Measurements from ENCODE around the gene EIF5A2. TPM values are rescaled to one million over a fixed set of nuclear protein-coding genes. Genes with fewer than 3 reads are reported as not detected.
"Not testable (repeated sequence)": the region's sequence is repeated elsewhere in the genome, so short reads cannot be mapped to it uniquely, and the experiment has no call there.

EIF5A2 gene
- total RNA-seq, 4 donors from 2014 or later, result 4.3 to 10.4 (median 7.8) TPM

DNA sequence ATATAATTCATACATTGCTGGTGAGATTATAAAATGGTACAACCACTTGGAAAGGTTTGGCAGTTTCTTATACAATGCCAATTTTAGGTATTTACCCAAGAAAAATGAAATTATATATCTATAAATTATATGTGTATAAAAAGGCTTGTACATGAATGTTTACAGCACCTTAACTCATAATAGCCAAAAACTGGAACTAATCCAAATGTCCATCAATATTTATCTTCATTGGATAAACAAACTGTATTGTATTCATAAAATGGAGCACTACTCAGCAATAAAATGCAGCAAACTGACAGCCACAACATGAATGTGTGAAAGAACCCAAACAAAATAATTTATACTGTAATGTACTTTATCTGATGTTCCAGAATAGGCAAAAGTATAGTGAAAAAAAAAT, 33.6 kb upstream of the EIF5A2 start:
- ATAC-seq (ENCODE audit: low FRiP score), result no peak
- no peak for DNase-seq (ENCODE audit: low spot score)
- TF ChIP-seq, protein P1, sequence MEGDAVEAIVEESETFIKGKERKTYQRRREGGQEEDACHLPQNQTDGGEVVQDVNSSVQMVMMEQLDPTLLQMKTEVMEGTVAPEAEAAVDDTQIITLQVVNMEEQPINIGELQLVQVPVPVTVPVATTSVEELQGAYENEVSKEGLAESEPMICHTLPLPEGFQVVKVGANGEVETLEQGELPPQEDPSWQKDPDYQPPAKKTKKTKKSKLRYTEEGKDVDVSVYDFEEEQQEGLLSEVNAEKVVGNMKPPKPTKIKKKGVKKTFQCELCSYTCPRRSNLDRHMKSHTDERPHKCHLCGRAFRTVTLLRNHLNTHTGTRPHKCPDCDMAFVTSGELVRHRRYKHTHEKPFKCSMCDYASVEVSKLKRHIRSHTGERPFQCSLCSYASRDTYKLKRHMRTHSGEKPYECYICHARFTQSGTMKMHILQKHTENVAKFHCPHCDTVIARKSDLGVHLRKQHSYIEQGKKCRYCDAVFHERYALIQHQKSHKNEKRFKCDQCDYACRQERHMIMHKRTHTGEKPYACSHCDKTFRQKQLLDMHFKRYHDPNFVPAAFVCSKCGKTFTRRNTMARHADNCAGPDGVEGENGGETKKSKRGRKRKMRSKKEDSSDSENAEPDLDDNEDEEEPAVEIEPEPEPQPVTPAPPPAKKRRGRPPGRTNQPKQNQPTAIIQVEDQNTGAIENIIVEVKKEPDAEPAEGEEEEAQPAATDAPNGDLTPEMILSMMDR (IDR thresholded peaks at IDR 0.05), result no peak

DNA sequence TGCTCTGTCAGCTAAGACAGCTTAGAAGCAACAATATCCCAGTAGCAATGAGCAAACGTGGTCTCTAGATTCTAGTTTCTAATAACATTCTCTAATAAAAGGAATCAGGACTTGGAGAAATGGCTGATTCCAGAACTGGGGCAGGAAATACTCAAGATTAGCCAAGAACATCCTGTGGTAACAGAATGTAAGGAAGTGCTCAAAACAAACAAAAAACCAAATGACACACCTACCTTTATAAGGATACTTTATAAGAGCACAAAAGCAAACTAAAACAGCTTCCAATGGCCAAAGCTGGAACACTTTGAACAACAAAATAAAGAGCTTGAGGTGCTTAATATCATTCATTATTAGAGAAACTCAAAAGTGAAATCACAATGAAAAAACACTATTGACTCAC, 33.1 kb upstream of the EIF5A2 start:
- ATAC-seq (ENCODE audit: low FRiP score) (no peak), DNase-seq (ENCODE audit: low spot score) (no peak)
- TF ChIP-seq, protein P1 (IDR thresholded peaks at IDR 0.05), result no peak

DNA sequence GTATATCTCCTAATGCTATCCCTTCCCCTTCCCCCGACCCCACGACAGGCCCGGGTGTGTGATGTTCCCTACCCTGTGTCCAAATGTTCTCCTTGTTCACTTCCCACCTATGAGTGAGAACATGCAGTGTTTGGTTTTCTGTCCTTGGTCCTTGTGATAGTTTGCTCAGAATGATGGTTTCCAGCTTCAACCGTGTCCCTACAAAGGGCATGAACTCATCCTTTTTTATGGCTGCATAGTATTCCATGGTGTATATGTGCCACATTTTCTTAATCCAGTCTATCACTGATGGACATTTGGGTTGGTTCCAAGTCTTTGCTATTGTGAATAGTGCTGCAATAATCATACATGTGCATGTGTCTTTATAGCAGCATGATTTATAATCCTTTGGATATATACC, 24.6 kb upstream of the EIF5A2 start:
- ATAC-seq (ENCODE audit: low FRiP score); DNase-seq (ENCODE audit: low spot score): not testable (repeated sequence)

DNA sequence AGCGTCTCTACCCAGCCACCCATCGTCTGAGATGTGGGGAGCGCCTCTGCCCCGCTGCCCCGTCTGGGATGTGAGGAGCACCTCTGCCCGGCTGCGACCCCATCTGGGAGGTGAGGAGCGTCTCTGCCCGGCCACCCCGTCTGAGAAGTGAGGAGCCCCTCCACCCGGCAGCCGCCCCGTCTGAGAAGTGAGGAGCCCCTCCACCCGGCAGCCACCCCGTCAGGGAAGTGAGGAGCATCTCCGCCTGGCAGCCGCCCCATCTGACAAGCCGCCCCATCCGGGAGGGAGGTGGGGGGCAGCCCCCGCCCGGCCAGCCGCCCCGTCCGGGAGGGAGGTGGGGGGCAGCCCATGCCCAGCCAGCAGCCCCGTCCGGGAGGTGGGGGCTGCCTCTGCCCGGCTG, 15.1 kb upstream of the EIF5A2 start:
- not testable (repeated sequence) for DNase-seq (ENCODE audit: low spot score); ATAC-seq (ENCODE audit: low FRiP score)

DNA sequence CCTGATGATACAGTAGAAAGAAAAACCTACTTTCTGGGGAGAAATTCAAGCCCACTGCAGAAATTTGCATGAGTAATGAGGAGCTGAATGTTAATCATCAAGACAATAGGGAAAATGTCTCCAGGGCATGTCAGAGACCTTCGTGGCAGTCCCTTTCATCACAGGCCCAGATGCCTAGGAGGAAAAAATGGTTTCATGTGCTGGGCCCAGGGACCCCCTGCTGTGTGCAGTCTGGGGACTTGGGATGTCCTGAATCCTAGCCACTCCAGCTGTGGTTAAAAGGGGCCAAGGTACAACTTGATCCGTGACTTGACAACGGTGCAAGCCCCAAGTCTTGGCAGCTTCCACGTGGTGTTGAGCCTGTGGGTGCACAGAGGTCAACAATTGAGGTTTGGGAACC, 10.3 kb upstream of the EIF5A2 start:
- no peak for ATAC-seq (ENCODE audit: low FRiP score)
- DNase-seq (ENCODE audit: low spot score), result no peak
- TF ChIP-seq, protein P1 (IDR thresholded peaks at IDR 0.05), result no peak

DNA sequence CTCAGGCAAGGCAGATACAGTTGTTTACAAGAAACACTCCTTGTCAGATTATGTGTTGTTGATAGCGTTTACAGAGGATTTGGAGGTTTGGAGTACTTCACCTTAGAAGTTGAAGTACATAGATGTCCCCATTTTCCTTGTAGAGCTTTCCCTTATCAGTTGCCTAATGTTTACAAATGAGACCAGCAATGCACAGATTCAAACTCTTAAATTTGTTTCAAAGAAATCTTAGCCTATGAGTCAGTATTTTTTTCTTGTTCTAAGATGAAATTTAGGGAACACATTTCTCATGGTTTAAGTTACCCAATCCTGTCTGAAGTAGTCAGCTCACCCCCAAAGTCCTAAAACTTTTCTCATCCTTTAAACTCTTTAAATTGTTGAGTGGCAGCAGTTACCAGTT, 6.3 kb upstream of the EIF5A2 start:
- ATAC-seq (ENCODE audit: low FRiP score), result no peak
- no peak for DNase-seq (ENCODE audit: low spot score)
- TF ChIP-seq, protein P1 (IDR thresholded peaks at IDR 0.05), result no peak

DNA sequence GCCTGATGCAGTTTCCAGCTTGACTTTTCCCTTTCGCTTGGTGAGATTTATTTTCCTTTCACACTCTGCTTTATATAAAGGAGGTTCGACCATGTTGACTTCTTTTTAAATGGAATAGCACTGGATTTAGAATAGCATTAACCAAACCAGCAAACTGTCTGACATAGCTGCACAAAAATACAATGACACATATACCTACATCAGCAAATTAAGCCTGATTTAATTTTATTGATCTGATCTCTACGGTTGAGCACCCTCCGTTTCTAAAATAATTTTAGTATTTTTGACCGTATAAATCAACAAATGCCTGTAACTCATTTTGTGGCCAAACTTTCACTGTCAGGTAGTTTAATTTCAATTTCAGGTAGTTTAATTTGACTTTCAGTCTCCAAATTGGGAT, 5.8 kb upstream of the EIF5A2 start:
- TF ChIP-seq, protein P1 (IDR thresholded peaks at IDR 0.05), result no peak
- no peak for DNase-seq (ENCODE audit: low spot score)

DNA sequence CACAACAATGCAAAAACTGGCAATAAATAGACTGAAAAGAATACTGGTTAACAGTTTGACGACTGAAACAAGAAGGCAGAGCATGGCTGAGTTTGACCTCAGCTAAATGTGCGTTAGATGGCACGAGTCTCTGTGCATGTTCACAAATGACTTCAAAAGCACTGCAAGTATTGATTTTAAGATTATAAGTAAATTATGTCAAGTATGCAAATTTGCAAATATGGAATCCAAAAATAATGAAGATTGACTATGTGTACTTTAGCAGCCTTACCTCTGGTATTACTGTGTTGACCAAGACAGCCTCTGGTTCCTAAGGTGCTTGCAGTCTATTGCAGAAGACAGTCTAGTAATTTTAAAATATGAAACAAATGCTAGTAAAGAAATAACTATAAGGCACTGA, 2.6 kb upstream of the EIF5A2 start:
- DNase-seq (ENCODE audit: low spot score), result no peak
- TF ChIP-seq, protein P1 (IDR thresholded peaks at IDR 0.05), result no peak

More for the DNA sequence above, 5.8 kb upstream of the EIF5A2 start:
- ATAC-seq (ENCODE audit: low FRiP score), result no peak

More for the DNA sequence above, 2.6 kb upstream of the EIF5A2 start:
- ATAC-seq (ENCODE audit: low FRiP score), result no peak

Data from omental fat pad (tissue), 4 donors.